Pancreas (tissue), 10 donors: ENCODE results near the gene ENKD1. TPM values are rescaled to one million over a fixed set of nuclear protein-coding genes. Genes with fewer than 3 reads are reported as not detected.

Experiments
- ATAC-seq, 4 donors: fragments of 200-7000 bp; cut with Tn5 transposase; one replicate each; pipeline versions ENCODE4 v1.8.0 to v1.9.1; 2020; ENCODE audit warnings: mild to moderate bottlenecking in 4 of 4, moderate library complexity in 4 of 4
- DNase-seq, 6 donors: peaks; one replicate each; pipeline ENCODE4 v3.0.0-alpha.2; 2020
- FAIRE-seq: peaks from 2 replicates; lab custom pipeline; 2012; peaks lifted over from hg19 to GRCh38; lab: Jason Lieb, UNC
- H3K27ac ChIP-seq, 4 donors: fragments of 200-600 bp; sonication (generic); 1 replicate in 3 of 4; 2 replicates in 1 of 4; pipeline versions ENCODE4 v1.5.0 to v1.8.0; 2020
- H3K27me3 ChIP-seq, 4 donors: fragments of 200-600 bp; one replicate each; pipeline ENCODE4 v1.8.0; 2021
- H3K36me3 ChIP-seq, 3 donors: fragments of 200-600 bp; sonication (generic) in 1 of 3; one replicate each; pipeline versions ENCODE4 v1.5.0 to v1.8.0; 2020 to 2021
- H3K4me1 ChIP-seq, 3 donors: fragments of 200-600 bp; one replicate each; pipeline ENCODE4 v1.8.0; 2021
- H3K4me3 ChIP-seq, 4 donors: fragments of 200-600 bp; sonication (generic) in 2 of 4; one replicate each; pipeline versions ENCODE4 v1.5.0 to v1.8.0; 2020 to 2021
- H3K9me3 ChIP-seq, 4 donors: fragments of 200-600 bp; one replicate each; pipeline ENCODE4 v1.8.0; 2021
- CTCF ChIP-seq, 4 donors: fragments of 200-600 bp; sonication (generic) in 3 of 4; IDR thresholded peaks; one replicate each; pipeline versions ENCODE4 v1.5.0 to v1.8.0; 2021; ENCODE audit warnings: antibody characterized with exemption in 4 of 4
- WGBS, 2 donors: extraction: QIAGEN DNeasy Blood & Tissue Kit; methylation state at CpG; one replicate each; pipeline ENCODE4 v1.1.7; 2013; 5-methylcytosine and 5-hydroxymethylcytosine counted together
- intact Hi-C, 3 donors: fragments of 100-400 bp; cut with DNase I; formaldehyde crosslinking; loops; one replicate each; pipeline versions ENCODE4 v1.11.1 to v1.14.2; 2022
- polyA plus RNA-seq, 2 donors: library from polyadenylated mRNA; stranded (reverse); fragments of 200-250 nt; gene quantifications; one replicate each; pipeline ENCODE4 v1.2.3, GENCODE V29; 2013
- total RNA-seq, 6 donors: library from RNA; stranded (reverse); fragmentation: NEBNext Ultra II Directional in 4 of 6; extraction: Animal tissue kit (Norgen Biotek cat#: 25700) in 4 of 6; gene quantifications; one replicate each; pipeline versions ENCODE4 v1.2.1 to v1.2.4, GENCODE V29; 2021 to 2023
- donor health status: healthy with polysubstance abuse.
- donor health status: DM: no; HTN: no; CAD: no; lungs with moderate emphysema.
- donor health status: DM: no; HTN: no; CAD: no.
- donor health status: control.
- donor health status: control.
- donor health status: Bipolar disorder and iron deficiency.
- donor health status: DM: yes; HTN: yes; CAD: no.
- donor health status: DM: no; HTN: no; CAD: no.
- donor health status: DM: no; HTN: no; CAD: no.
- donor health status: DM: yes; HTN: yes; CAD: no.

ENKD1 gene
- total and polyA plus RNA-seq, 8 donors = 24.3 to 171 (median 47.5) TPM

- DNase-seq (no peak), FAIRE-seq (no peak), ATAC-seq (no peak)
- intact Hi-C loops = no loop called here
- Histone ChIP-seq H3K36me3 (no peaks in the 10 kb centered on the region), H3K4me3 (no peak overlapping the region), H3K27ac (no peak overlapping the region), H3K9me3 (no peaks in the 10 kb centered on the region), H3K27me3 (no peaks in the 10 kb centered on the region), H3K4me1 (peaks cover 0 to 3% (median 0%) of the 10 kb centered on the region in 3 donors)
- TF ChIP-seq CTCF (IDR thresholded peaks at IDR 0.05) = no peak
- 94 to 97% methylated on average over 6 of the region's 6 CpGs for WGBS, 2 donors
Measured at GRCh38 chr16:67710607-67711006, 44.1 kb upstream of the ENKD1 start.

GRCh38 chr16:67709050-67709449, 42.5 kb upstream of the ENKD1 start:
- Histone ChIP-seq H3K27ac (no peak overlapping the region), H3K9me3 (no peaks in the 10 kb centered on the region), H3K4me3 (no peak overlapping the region), H3K4me1 (peaks cover 0 to 5% (median 0%) of the 10 kb centered on the region in 3 donors), H3K36me3 (no peaks in the 10 kb centered on the region), H3K27me3 (no peaks in the 10 kb centered on the region)
- TF ChIP-seq CTCF (IDR thresholded peaks at IDR 0.05) = no peak
- DNase-seq (no peak), ATAC-seq (no peak), FAIRE-seq (no peak)
- 96 to 98% methylated on average over 1 of the region's 1 CpG for WGBS, 2 donors
- intact Hi-C loops = no loop called here

GRCh38 chr16:67708368-67708771, 41.8 kb upstream of the ENKD1 start:
- intact Hi-C loops = no loop called here
- peaks cover 0 to 5% (median 0%) of the 10 kb centered on the region in 3 donors for H3K4me1 ChIP-seq
- no peak for DNase-seq
- H3K9me3 ChIP-seq = no peaks in the 10 kb centered on the region
- no peaks in the 10 kb centered on the region for H3K27me3 ChIP-seq
- H3K36me3 ChIP-seq = no peaks in the 10 kb centered on the region
- H3K27ac ChIP-seq = no peak overlapping the region
- no peak for ATAC-seq
- FAIRE-seq = no peak
- no peak overlapping the region for H3K4me3 ChIP-seq
- WGBS, 2 donors = 57 to 67% methylated on average over 2 of the region's 2 CpGs
- no peak for TF ChIP-seq CTCF (IDR thresholded peaks at IDR 0.05)

DNA sequence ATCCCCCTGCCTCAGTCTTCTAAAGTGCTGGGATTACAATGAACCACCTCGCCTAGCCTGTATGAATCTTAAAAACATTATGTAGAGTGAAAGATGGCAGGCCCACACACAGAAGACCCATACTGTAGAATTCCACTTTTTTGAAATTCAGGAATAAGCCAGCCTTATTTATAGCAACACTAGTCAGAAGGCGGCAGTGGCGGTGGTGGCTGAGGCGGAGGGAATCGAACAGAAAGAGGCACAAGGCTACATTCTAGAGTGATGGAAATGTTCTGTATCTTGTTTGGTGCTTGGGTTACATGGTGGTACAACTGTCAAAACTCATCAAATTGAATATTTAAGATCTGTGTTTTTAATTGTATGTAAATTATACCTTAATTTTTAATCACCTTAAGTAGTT, 41.2 kb upstream of the ENKD1 start:
- Histone ChIP-seq H3K4me3 (no peak overlapping the region), H3K27ac (no peak overlapping the region), H3K36me3 (no peaks in the 10 kb centered on the region), H3K27me3 (no peaks in the 10 kb centered on the region), H3K9me3 (no peaks in the 10 kb centered on the region), H3K4me1 (peaks cover 0 to 5% (median 0%) of the 10 kb centered on the region in 3 donors)
- intact Hi-C loops = no loop called here
- FAIRE-seq (no peak), DNase-seq (no peak), ATAC-seq (no peak)
- no peak for TF ChIP-seq CTCF (IDR thresholded peaks at IDR 0.05)
- WGBS, 2 donors = 97 to 99% methylated on average over 5 of the region's 5 CpGs

DNA sequence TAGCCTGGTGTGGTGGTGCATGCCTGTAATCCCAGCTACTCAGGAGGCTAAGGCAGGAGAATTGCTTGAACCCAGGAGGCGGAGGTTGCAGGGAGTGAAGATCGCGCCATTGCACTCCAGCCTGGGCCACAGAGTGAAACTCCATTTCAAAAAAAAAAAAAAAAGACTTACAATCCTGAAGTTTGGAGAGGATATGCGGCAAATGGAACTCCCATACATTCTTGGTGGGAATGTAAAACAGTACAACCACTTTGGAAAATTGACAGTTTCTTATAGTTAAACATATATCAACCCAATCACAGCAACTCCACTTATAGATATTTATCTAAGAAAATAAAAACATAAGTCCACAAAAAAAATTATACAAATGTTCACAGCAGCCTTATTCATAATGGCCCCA, 40.7 kb upstream of the ENKD1 start:
- Histone ChIP-seq H3K4me3 (no peak overlapping the region), H3K36me3 (no peaks in the 10 kb centered on the region), H3K9me3 (no peaks in the 10 kb centered on the region), H3K27me3 (no peaks in the 10 kb centered on the region), H3K4me1 (peaks cover 0 to 5% (median 0%) of the 10 kb centered on the region in 3 donors), H3K27ac (no peak overlapping the region)
- ATAC-seq = no peak
- TF ChIP-seq CTCF (IDR thresholded peaks at IDR 0.05) = no peak
- no peak for FAIRE-seq
- intact Hi-C loops = no loop called here
- DNase-seq = no peak
- 84 to 95% methylated on average over 4 of the region's 4 CpGs for WGBS, 2 donors
